ENCODE measurements around the gene SNAI3.

DNA sequence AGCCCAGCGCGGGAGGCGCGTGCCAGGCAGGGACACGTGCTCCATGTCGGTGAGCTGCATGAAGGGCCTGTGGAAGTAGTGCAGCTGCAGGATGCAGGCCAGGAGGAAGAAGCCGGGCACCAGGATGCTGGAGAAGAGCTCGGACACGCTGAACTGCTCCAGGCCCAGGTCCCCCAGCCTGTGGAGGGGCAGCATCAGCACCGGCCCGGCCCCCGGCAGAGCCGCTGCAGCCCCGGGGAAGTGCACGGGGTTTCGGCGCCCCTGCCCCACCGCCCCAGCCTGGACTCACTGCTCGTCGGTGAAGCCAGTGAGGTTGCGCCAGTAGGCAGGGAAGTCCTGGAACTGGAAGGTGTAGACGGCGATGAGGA, 48.0 kb upstream of the SNAI3 start:
- TF ChIP-seq, protein P1, sequence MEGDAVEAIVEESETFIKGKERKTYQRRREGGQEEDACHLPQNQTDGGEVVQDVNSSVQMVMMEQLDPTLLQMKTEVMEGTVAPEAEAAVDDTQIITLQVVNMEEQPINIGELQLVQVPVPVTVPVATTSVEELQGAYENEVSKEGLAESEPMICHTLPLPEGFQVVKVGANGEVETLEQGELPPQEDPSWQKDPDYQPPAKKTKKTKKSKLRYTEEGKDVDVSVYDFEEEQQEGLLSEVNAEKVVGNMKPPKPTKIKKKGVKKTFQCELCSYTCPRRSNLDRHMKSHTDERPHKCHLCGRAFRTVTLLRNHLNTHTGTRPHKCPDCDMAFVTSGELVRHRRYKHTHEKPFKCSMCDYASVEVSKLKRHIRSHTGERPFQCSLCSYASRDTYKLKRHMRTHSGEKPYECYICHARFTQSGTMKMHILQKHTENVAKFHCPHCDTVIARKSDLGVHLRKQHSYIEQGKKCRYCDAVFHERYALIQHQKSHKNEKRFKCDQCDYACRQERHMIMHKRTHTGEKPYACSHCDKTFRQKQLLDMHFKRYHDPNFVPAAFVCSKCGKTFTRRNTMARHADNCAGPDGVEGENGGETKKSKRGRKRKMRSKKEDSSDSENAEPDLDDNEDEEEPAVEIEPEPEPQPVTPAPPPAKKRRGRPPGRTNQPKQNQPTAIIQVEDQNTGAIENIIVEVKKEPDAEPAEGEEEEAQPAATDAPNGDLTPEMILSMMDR (IDR thresholded peaks at IDR 0.05) = no peak
- no peak for TF ChIP-seq ZFX (IDR thresholded peaks at IDR 0.05; ENCODE audit: borderline replicate concordance)

Data from 22Rv1 (cell line).